ENCODE results near the gene IFRD2.

IFRD2 gene

GRCh38 chr3:50302095-50303012, 10.1 kb upstream of the IFRD2 start:
- Histone ChIP-seq H3K36me3 (ENCODE audit: insufficient read depth, low read length) (no peaks in the 10 kb centered on the region), H3K4me3 (ENCODE audit: low read length) (no peak overlapping the region), H2AFZ (ENCODE audit: low read depth, low read length) (no peak overlapping the region), H3K9me3 (ENCODE audit: low read length) (no peaks in the 10 kb centered on the region), H3K27me3 (ENCODE audit: insufficient read depth, low read length) (no peaks in the 10 kb centered on the region), H3K4me1 (ENCODE audit: insufficient read depth, low read length) (peaks cover 18% of the 10 kb centered on the region)

- Histone ChIP-seq H3K9me3 (ENCODE audit: low read length) (no peaks in the 10 kb centered on the region), H3K36me3 (ENCODE audit: insufficient read depth, low read length) (no peaks in the 10 kb centered on the region), H3K4me1 (ENCODE audit: insufficient read depth, low read length) (peaks cover 18% of the 10 kb centered on the region), H3K27me3 (ENCODE audit: insufficient read depth, low read length) (no peaks in the 10 kb centered on the region), H3K4me3 (ENCODE audit: low read length) (no peak overlapping the region), H2AFZ (ENCODE audit: low read depth, low read length) (no peak overlapping the region)
These were observed 8.5 kb upstream of the IFRD2 start for GRCh38 chr3:50300681-50301254.

GRCh38 chr3:50299929-50300680, 7.9 kb upstream of the IFRD2 start:
- Histone ChIP-seq H3K9me3 (ENCODE audit: low read length) (no peaks in the 10 kb centered on the region), H3K36me3 (ENCODE audit: insufficient read depth, low read length) (no peaks in the 10 kb centered on the region), H2AFZ (ENCODE audit: low read depth, low read length) (no peak overlapping the region), H3K27me3 (ENCODE audit: insufficient read depth, low read length) (no peaks in the 10 kb centered on the region), H3K4me1 (ENCODE audit: insufficient read depth, low read length) (peaks cover 18% of the 10 kb centered on the region), H3K4me3 (ENCODE audit: low read length) (peak overlapping the region; percentile 66)

- peak overlapping the region; percentile 66 for H3K4me3 ChIP-seq (ENCODE audit: low read length)
These were observed 7.4 kb upstream of the IFRD2 start for GRCh38 chr3:50299638-50299928.

GRCh38 chr3:50298836-50299637, 6.8 kb upstream of the IFRD2 start, which contains the start of the genes HYAL3 and NAA80:
Gene HYAL3, minus strand, starts transcription at chr3:50299405. Its CDS starts 3,803 bp downstream, at chr3:50295602.
Gene NAA80, minus strand, starts transcription at chr3:50299405. Its CDS starts 1,942 bp downstream, at chr3:50297463.
- H3K27me3 ChIP-seq (ENCODE audit: insufficient read depth, low read length): no peaks in the 10 kb centered on the region
- H3K4me3 ChIP-seq (ENCODE audit: low read length): peak within 1 kb of the TSS; percentile 66
- no peaks in the 10 kb centered on the region for H3K9me3 ChIP-seq (ENCODE audit: low read length)
- no peaks in the 10 kb centered on the region for H3K36me3 ChIP-seq (ENCODE audit: insufficient read depth, low read length)
- H2AFZ ChIP-seq (ENCODE audit: low read depth, low read length): peak within 1 kb of the TSS; percentile 40
- H3K4me1 ChIP-seq (ENCODE audit: insufficient read depth, low read length): peaks cover 14% of the 10 kb centered on the region

More at GRCh38 chr3:50299638-50299928, 7.4 kb upstream of the IFRD2 start:
- Histone ChIP-seq H3K4me1 (ENCODE audit: insufficient read depth, low read length) (peaks cover 16% of the 10 kb centered on the region), H3K9me3 (ENCODE audit: low read length) (no peaks in the 10 kb centered on the region), H2AFZ (ENCODE audit: low read depth, low read length) (no peak overlapping the region), H3K36me3 (ENCODE audit: insufficient read depth, low read length) (no peaks in the 10 kb centered on the region), H3K27me3 (ENCODE audit: insufficient read depth, low read length) (no peaks in the 10 kb centered on the region)

- Histone ChIP-seq H3K4me1 (ENCODE audit: insufficient read depth, low read length) (peaks cover 16% of the 10 kb centered on the region), H3K9me3 (ENCODE audit: low read length) (no peaks in the 10 kb centered on the region), H2AFZ (ENCODE audit: low read depth, low read length) (no peak overlapping the region), H3K27me3 (ENCODE audit: insufficient read depth, low read length) (no peaks in the 10 kb centered on the region), H3K36me3 (ENCODE audit: insufficient read depth, low read length) (no peaks in the 10 kb centered on the region), H3K4me3 (ENCODE audit: low read length) (peak overlapping the region; percentile 63)
These were observed 5.9 kb upstream of the IFRD2 start for GRCh38 chr3:50297896-50298725.

GRCh38 chr3:50297384-50297775, 5.2 kb upstream of the IFRD2 start:
- H3K9me3 ChIP-seq (ENCODE audit: low read length): no peaks in the 10 kb centered on the region
- H2AFZ ChIP-seq (ENCODE audit: low read depth, low read length): no peak overlapping the region
- no peaks in the 10 kb centered on the region for H3K36me3 ChIP-seq (ENCODE audit: insufficient read depth, low read length)
- no peaks in the 10 kb centered on the region for H3K27me3 ChIP-seq (ENCODE audit: insufficient read depth, low read length)
- no peak overlapping the region for H3K4me3 ChIP-seq (ENCODE audit: low read length)
- H3K4me1 ChIP-seq (ENCODE audit: insufficient read depth, low read length): peaks cover 21% of the 10 kb centered on the region

GRCh38 chr3:50296721-50297383, 4.6 kb upstream of the IFRD2 start:
- Histone ChIP-seq H3K4me3 (ENCODE audit: low read length) (no peak overlapping the region), H3K36me3 (ENCODE audit: insufficient read depth, low read length) (no peaks in the 10 kb centered on the region), H2AFZ (ENCODE audit: low read depth, low read length) (no peak overlapping the region), H3K9me3 (ENCODE audit: low read length) (no peaks in the 10 kb centered on the region), H3K4me1 (ENCODE audit: insufficient read depth, low read length) (peaks cover 21% of the 10 kb centered on the region), H3K27me3 (ENCODE audit: insufficient read depth, low read length) (no peaks in the 10 kb centered on the region)

- no peaks in the 10 kb centered on the region for H3K27me3 ChIP-seq (ENCODE audit: insufficient read depth, low read length)
- H3K36me3 ChIP-seq (ENCODE audit: insufficient read depth, low read length): no peaks in the 10 kb centered on the region
- H3K9me3 ChIP-seq (ENCODE audit: low read length): no peaks in the 10 kb centered on the region
- no peak overlapping the region for H3K4me3 ChIP-seq (ENCODE audit: low read length)
- H2AFZ ChIP-seq (ENCODE audit: low read depth, low read length): no peak overlapping the region
- peaks cover 30% of the 10 kb centered on the region for H3K4me1 ChIP-seq (ENCODE audit: insufficient read depth, low read length)
These were observed 3.6 kb upstream of the IFRD2 start for GRCh38 chr3:50295553-50296431.

GRCh38 chr3:50294492-50295403, 2.5 kb upstream of the IFRD2 start:
- Histone ChIP-seq H3K4me1 (ENCODE audit: insufficient read depth, low read length) (peaks cover 23% of the 10 kb centered on the region), H3K9me3 (ENCODE audit: low read length) (no peaks in the 10 kb centered on the region), H3K36me3 (ENCODE audit: insufficient read depth, low read length) (peaks cover 3% of the 10 kb centered on the region), H3K27me3 (ENCODE audit: insufficient read depth, low read length) (no peaks in the 10 kb centered on the region), H2AFZ (ENCODE audit: low read depth, low read length) (no peak overlapping the region), H3K4me3 (ENCODE audit: low read length) (no peak overlapping the region)

Measured in neuron (in vitro differentiated cells).